Upper lobe of right lung (tissue), 1 donor: ENCODE results near the gene MAP3K2. TPM values are rescaled to one million over a fixed set of nuclear protein-coding genes. Genes with fewer than 3 reads are reported as not detected.

Experiments
- ATAC-seq: fragments of 200-7000 bp; cut with Tn5 transposase; one replicate; pipeline ENCODE4 v1.9.1; 2020; ENCODE audit warnings: mild to moderate bottlenecking, moderate library complexity
- DNase-seq: peaks from one replicate; pipeline ENCODE4 v3.0.0-alpha.2; 2020
- H3K27ac ChIP-seq: fragments of 200-600 bp; one replicate; pipeline ENCODE4 v1.8.0; 2022
- H3K27me3 ChIP-seq: fragments of 200-600 bp; one replicate; pipeline ENCODE4 v1.8.0; 2022; ENCODE audit warnings: mild to moderate bottlenecking
- H3K36me3 ChIP-seq: fragments of 200-600 bp; one replicate; pipeline ENCODE4 v1.8.0; 2022
- H3K4me1 ChIP-seq: fragments of 200-600 bp; one replicate; pipeline ENCODE4 v1.8.0; 2022
- H3K4me3 ChIP-seq: fragments of 200-600 bp; one replicate; pipeline ENCODE4 v1.8.0; 2022; ENCODE audit warnings: mild to moderate bottlenecking
- H3K9me3 ChIP-seq: fragments of 200-600 bp; one replicate; pipeline ENCODE4 v1.8.0; 2022
- CTCF ChIP-seq: fragments of 200-600 bp; IDR thresholded peaks from one replicate; pipeline ENCODE4 v1.8.0; 2022; ENCODE audit warnings: antibody characterized with exemption
- intact Hi-C: fragments of 100-400 bp; cut with DNase I; formaldehyde crosslinking; loops from one replicate; pipeline ENCODE4 v1.11.0; 2022
- total RNA-seq: library from RNA; stranded (reverse); fragmentation: NEBNext Ultra II Directional; extraction: Animal tissue kit (Norgen Biotek cat#: 25700); gene quantifications from one replicate; pipeline ENCODE4 v1.2.1, GENCODE V29; 2021
- donor health status: DM: no; HTN: yes; CAD: no; lungs with severe emphysema.

MAP3K2 gene
- total RNA-seq, 1 donor from 2014 or later, result 71.5 TPM

DNA sequence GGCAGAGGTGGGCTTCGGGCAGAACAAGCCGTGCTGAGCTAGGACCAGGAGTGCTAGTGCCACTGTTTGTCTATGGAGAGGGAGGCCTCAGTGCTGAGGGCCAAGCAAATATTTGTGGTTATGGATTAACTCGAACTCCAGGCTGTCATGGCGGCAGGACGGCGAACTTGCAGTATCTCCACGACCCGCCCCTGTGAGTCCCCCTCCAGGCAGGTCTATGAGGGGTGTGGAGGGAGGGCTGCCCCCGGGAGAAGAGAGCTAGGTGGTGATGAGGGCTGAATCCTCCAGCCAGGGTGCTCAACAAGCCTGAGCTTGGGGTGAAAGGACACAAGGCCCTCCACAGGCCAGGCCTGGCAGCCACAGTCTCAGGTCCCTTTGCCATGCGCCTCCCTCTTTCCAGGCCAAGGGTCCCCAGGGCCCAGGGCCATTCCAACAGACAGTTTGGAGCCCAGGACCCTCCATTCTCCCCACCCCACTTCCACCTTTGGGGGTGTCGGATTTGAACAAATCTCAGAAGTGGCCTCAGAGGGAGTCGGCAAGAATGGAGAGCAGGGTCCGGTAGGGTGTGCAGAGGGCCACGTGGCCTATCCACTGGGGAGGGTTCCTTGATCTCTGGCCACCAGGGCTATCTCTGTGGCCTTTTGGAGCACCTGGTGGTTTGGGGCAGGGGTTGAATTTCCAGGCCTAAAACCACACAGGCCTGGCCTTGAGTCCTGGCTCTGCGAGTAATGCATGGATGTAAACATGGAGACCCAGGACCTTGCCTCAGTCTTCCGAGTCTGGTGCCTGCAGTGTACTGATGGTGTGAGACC is 30.7 kb upstream of the MAP3K2 start, which contains the start of gene PROC:
PROC (plus strand) TSS at position 128 of the 812 bp plus-strand sequence. CDS start 1,516 bp downstream, outside the sequence.
- TF ChIP-seq CTCF, result no peak
- DNase-seq, result peak; percentile 46
- Histone ChIP-seq H3K27ac (no peak within 1 kb of the TSS), H3K4me3 (no peak within 1 kb of the TSS), H3K9me3 (no peaks in the 10 kb centered on the region), H3K4me1 (peaks cover 34% of the 10 kb centered on the region), H3K27me3 (peaks cover 17% of the 10 kb centered on the region), H3K36me3 (no peaks in the 10 kb centered on the region)
- intact Hi-C loops, result no loop called here
- ATAC-seq, result no peak

DNA sequence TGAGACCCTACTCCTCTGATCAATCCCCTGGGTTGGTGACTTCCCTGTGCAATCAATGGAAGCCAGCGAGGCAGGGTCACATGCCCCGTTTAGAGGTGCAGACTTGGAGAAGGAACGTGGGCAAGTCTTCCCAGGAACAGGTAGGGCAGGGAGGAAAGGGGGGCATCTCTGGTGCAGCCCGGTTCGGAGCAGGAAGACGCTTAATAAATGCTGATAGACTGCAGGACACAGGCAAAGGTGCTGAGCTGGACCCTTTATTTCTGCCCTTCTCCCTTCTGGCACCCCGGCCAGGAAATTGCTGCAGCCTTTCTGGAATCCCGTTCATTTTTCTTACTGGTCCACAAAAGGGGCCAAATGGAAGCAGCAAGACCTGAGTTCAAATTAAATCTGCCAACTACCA is 29.6 kb upstream of the MAP3K2 start:
- intact Hi-C loops, result no loop called here

DNA sequence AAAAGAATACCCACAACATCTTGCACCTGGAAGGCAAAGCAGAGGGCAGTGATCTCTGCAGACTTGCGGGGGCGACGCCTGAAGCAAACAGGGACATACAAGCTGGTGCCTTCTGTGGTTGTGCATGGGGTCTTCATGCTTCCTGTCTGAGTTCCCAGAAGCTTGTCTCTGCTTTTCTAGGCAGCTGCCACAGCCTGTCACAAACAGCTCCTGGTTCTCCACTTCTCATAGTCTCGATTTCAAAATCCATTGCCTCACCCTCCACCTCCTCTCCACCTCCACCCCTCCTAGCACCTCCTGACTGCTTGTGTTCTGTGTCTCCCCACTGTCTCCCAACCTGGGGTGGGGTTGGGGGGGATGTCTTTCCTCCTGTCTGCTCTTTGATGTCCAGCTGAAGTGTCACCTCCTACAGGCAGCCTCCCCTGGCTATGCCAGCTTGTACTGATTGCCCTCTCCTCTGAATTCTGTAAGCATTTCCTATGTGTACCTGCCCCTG is 28.8 kb upstream of the MAP3K2 start:
- H3K27ac ChIP-seq, result no peak overlapping the region
- H3K27me3 ChIP-seq, result no peaks in the 10 kb centered on the region
- H3K9me3 ChIP-seq, result no peaks in the 10 kb centered on the region
- no peaks in the 10 kb centered on the region for H3K36me3 ChIP-seq
- H3K4me1 ChIP-seq, result peaks cover 34% of the 10 kb centered on the region
- H3K4me3 ChIP-seq, result peak overlapping the region; percentile 58
- no peak for TF ChIP-seq CTCF
- intact Hi-C loops, result no loop called here
- peak; percentile 30 for ATAC-seq
- no peak for DNase-seq

More for the DNA sequence above, 29.6 kb upstream of the MAP3K2 start:
- H3K9me3 ChIP-seq, result no peaks in the 10 kb centered on the region
- no peaks in the 10 kb centered on the region for H3K36me3 ChIP-seq
- no peak overlapping the region for H3K4me3 ChIP-seq
- peaks cover 27% of the 10 kb centered on the region for H3K4me1 ChIP-seq
- H3K27ac ChIP-seq, result no peak overlapping the region
- DNase-seq (no peak), ATAC-seq (no peak)
- H3K27me3 ChIP-seq, result peaks cover 6% of the 10 kb centered on the region
- no peak for TF ChIP-seq CTCF

GRCh38 chr2:127415593-127416505 is 28.1 kb upstream of the MAP3K2 start:
- H3K36me3 ChIP-seq, result no peaks in the 10 kb centered on the region
- DNase-seq (peak; percentile 92), ATAC-seq (peak; percentile 94)
- intact Hi-C loops, result no loop called here
- peak; percentile 68 for TF ChIP-seq CTCF
- H3K4me1 ChIP-seq, result peaks cover 41% of the 10 kb centered on the region
- H3K27ac ChIP-seq, result no peak overlapping the region
- peak overlapping the region; percentile 58 for H3K4me3 ChIP-seq
- H3K27me3 ChIP-seq, result no peaks in the 10 kb centered on the region
- H3K9me3 ChIP-seq, result no peaks in the 10 kb centered on the region

- intact Hi-C loops, result no loop called here
- Histone ChIP-seq H3K4me3 (no peak overlapping the region), H3K36me3 (no peaks in the 10 kb centered on the region), H3K9me3 (no peaks in the 10 kb centered on the region), H3K27me3 (no peaks in the 10 kb centered on the region), H3K4me1 (peaks cover 51% of the 10 kb centered on the region), H3K27ac (no peak overlapping the region)
- TF ChIP-seq CTCF, result no peak
- no peak for DNase-seq
- no peak for ATAC-seq
These were observed 27.1 kb upstream of the MAP3K2 start for GRCh38 chr2:127414638-127415592.
